Measurements from ENCODE around the gene PFDN1. TPM values are rescaled to one million over a fixed set of nuclear protein-coding genes. Genes with fewer than 3 reads are reported as not detected.
"Not testable (repeated sequence)": the region's sequence is repeated elsewhere in the genome, so short reads cannot be mapped to it uniquely, and the experiment has no call there.

Gene PFDN1
- total RNA-seq = 68.7 TPM
- long read RNA-seq, transcript PFDN1-201 (4 exons, 1,352 nt) = major isoform, 56 of 72 reads
- long read RNA-seq, transcript PFDN1-203 (3 exons, 1,091 nt) = minor isoform, 8 of 72 reads
- long read RNA-seq, partial matches to known transcripts = 0 of 72 reads
- long read RNA-seq, other reads (novel, unspliced or antisense) = 8 of 72 reads

- DNase-seq (peak; percentile 96), ATAC-seq (ENCODE audit: poor library complexity) (peak; percentile 99)
- intact Hi-C loops (cut with DNase I) = loop anchor here (5.0 kb wide), 1 partner anchor 34 kb away; no protein-coding TSS in a partner anchor
These were observed at the start of gene PFDN1 for GRCh38 chr5:140302786-140303639. TSS of gene PFDN1 (minus strand) at chr5:140303101. CDS start at chr5:140303073, 28 bp downstream.

GRCh38 chr5:140351609-140352334 lies 48.9 kb upstream of the PFDN1 start:
- no peak for DNase-seq
- intact Hi-C loops (cut with DNase I) = loop anchor here (2.0 kb wide), 1 partner anchor 107 kb away; no protein-coding TSS in a partner anchor
- ATAC-seq (ENCODE audit: poor library complexity) = peak; percentile 59

GRCh38 chr5:140349244-140349643 lies 46.3 kb upstream of the PFDN1 start:
- DNase-seq (no peak), ATAC-seq (ENCODE audit: poor library complexity) (no peak)
- intact Hi-C loops (cut with DNase I) = loop anchor here (5.0 kb wide), 1 partner anchor 172 kb away; the partner anchor contains the start of gene CYSTM1

- DNase-seq = no peak
- ATAC-seq (ENCODE audit: poor library complexity) = no peak
- intact Hi-C loops (cut with DNase I) = loop anchor here (5.0 kb wide), 1 partner anchor 171 kb away; the partner anchor contains the start of gene CYSTM1
These were observed 45.2 kb upstream of the PFDN1 start for GRCh38 chr5:140348104-140348503.

- peak; percentile 33 for ATAC-seq (ENCODE audit: poor library complexity)
- DNase-seq = no peak
- intact Hi-C loops (cut with DNase I) = loop anchor here (5.0 kb wide), 1 partner anchor 170 kb away; the partner anchor contains the start of gene CYSTM1
These were observed 44.5 kb upstream of the PFDN1 start for GRCh38 chr5:140347360-140347759.

GRCh38 chr5:140346348-140347221 lies 43.7 kb upstream of the PFDN1 start, which contains the start of gene HBEGF:
TSS of gene HBEGF (minus strand) at chr5:140346603. CDS start at chr5:140346328, 275 bp downstream.
- intact Hi-C loops (cut with DNase I) = loop anchor here (5.0 kb wide), 1 partner anchor 169 kb away; the partner anchor contains the start of gene CYSTM1
- ATAC-seq (ENCODE audit: poor library complexity) (peak; percentile 89), DNase-seq (peak; percentile 90)

- DNase-seq (peak; percentile 85), ATAC-seq (ENCODE audit: poor library complexity) (peak; percentile 68)
- intact Hi-C loops (cut with DNase I) = loop anchor here (5.0 kb wide), 1 partner anchor 169 kb away; the partner anchor contains the start of gene CYSTM1
These were observed 43.0 kb upstream of the PFDN1 start for GRCh38 chr5:140345919-140346347.

GRCh38 chr5:140344683-140345423 lies 42.0 kb upstream of the PFDN1 start:
- intact Hi-C loops (cut with DNase I) = loop anchor here (5.0 kb wide), 1 partner anchor 168 kb away; the partner anchor contains the start of gene CYSTM1
- no peak for DNase-seq
- no peak for ATAC-seq (ENCODE audit: poor library complexity)

GRCh38 chr5:140343849-140344248 lies 40.9 kb upstream of the PFDN1 start:
- ATAC-seq (ENCODE audit: poor library complexity); intact Hi-C loops (cut with DNase I); DNase-seq: not testable (repeated sequence)

- intact Hi-C loops (cut with DNase I) = no loop called here
- no peak for ATAC-seq (ENCODE audit: poor library complexity)
- no peak for DNase-seq
These were observed 40.0 kb upstream of the PFDN1 start for GRCh38 chr5:140342896-140343295.

- ATAC-seq (ENCODE audit: poor library complexity) (no peak), DNase-seq (no peak)
- intact Hi-C loops (cut with DNase I) = no loop called here
These were observed 39.4 kb upstream of the PFDN1 start for GRCh38 chr5:140342287-140342686.

- ATAC-seq (ENCODE audit: poor library complexity) (peak; percentile 56), DNase-seq (peak; percentile 77)
- intact Hi-C loops (cut with DNase I) = no loop called here
These were observed 38.7 kb upstream of the PFDN1 start for GRCh38 chr5:140341591-140341990.

GRCh38 chr5:140340605-140341121 lies 37.8 kb upstream of the PFDN1 start:
- ATAC-seq (ENCODE audit: poor library complexity) (no peak), DNase-seq (no peak)
- intact Hi-C loops (cut with DNase I) = no loop called here

GRCh38 chr5:140339636-140340035 lies 36.7 kb upstream of the PFDN1 start:
- DNase-seq (no peak), ATAC-seq (ENCODE audit: poor library complexity) (no peak)
- intact Hi-C loops (cut with DNase I) = loop anchor here (5.0 kb wide), 1 partner anchor 37 kb away; the partner anchor contains the start of gene PFDN1

- ATAC-seq (ENCODE audit: poor library complexity) (no peak), DNase-seq (no peak)
- intact Hi-C loops (cut with DNase I) = loop anchor here (5.0 kb wide), 1 partner anchor 37 kb away; the partner anchor contains the start of gene PFDN1
These were observed 36.0 kb upstream of the PFDN1 start for GRCh38 chr5:140338908-140339307.

GRCh38 chr5:140338336-140338735 lies 35.4 kb upstream of the PFDN1 start:
- intact Hi-C loops (cut with DNase I) = loop anchor here (5.0 kb wide), 1 partner anchor 36 kb away; the partner anchor contains the start of gene PFDN1
- no peak for ATAC-seq (ENCODE audit: poor library complexity)
- no peak for DNase-seq

Measured in Right ventricle myocardium superior (tissue), 1 donor.